Caco-2 (cell line): ENCODE measurements around the gene RBM42. TPM values are rescaled to one million over a fixed set of nuclear protein-coding genes. Genes with fewer than 3 reads are reported as not detected.

Source experiments
- BruUV-seq: library from RNA; stranded (reverse); fragments of 400-500 nt; replicated peaks from 2 replicates; lab custom pipeline; 2021; lab: Mats Ljungman, UMichigan
- CTCF ChIA-PET: fragments of 300-600 bp; sonication (Branson Sonifier 250); formaldehyde crosslinking; loops from one replicate; lab custom pipeline; 2022; ENCODE audit warnings: antibody characterized with exemption; lab: Charles Lee
- POLR2A ChIA-PET: fragments of 300-600 bp; sonication (Branson Sonifier 250); formaldehyde crosslinking; loops from one replicate; lab custom pipeline; 2022; ENCODE audit warnings: antibody characterized with exemption; lab: Charles Lee
- DNase-seq, 2 experiments: peaks; one replicate each; pipeline versions ENCODE4 v3.0.0 to v3.0.0-alpha.2; 2020 to 2022
- H3K27me3 ChIP-seq: replicated peaks from 2 replicates; pipeline ENCODE4 v1.6.0; 2011; ENCODE audit warnings: low read length; ENCODE audit not compliant: control insufficient read depth, insufficient read depth
- H3K36me3 ChIP-seq: 2 replicates; pipeline ENCODE4 v1.5.1; 2011; ENCODE audit warnings: low read length; ENCODE audit not compliant: control insufficient read depth, insufficient read depth
- H3K4me1 ChIP-seq: fragments of 250-450 bp; sonication (Bioruptor Pico); 2 replicates; pipeline ENCODE4 v1.5.1; 2020; ENCODE audit warnings: mild to moderate bottlenecking
- H3K4me3 ChIP-seq: 2 replicates; pipeline ENCODE4 v1.5.1; 2011; ENCODE audit warnings: low read depth, mild to moderate bottlenecking, control low read depth, low read length
- H3K9me3 ChIP-seq: fragments of 250-450 bp; sonication (Bioruptor Pico); 2 replicates; pipeline ENCODE4 v1.5.1; 2020; ENCODE audit warnings: mild to moderate bottlenecking, moderate library complexity
- H3K27ac Mint-ChIP-seq: one replicate; pipeline ENCODE4 v1.8.0; 2022; ENCODE audit warnings: mixed read lengths; ENCODE audit not compliant: unreplicated experiment
- H3K27me3 Mint-ChIP-seq: one replicate; pipeline ENCODE4 v1.8.0; 2022; ENCODE audit warnings: mixed read lengths; ENCODE audit not compliant: insufficient read depth, unreplicated experiment
- H3K36me3 Mint-ChIP-seq: one replicate; pipeline ENCODE4 v1.8.0; 2022; ENCODE audit warnings: mild to moderate bottlenecking, mixed read lengths; ENCODE audit not compliant: insufficient read depth, unreplicated experiment
- H3K4me1 Mint-ChIP-seq: one replicate; pipeline ENCODE4 v1.8.0; 2022; ENCODE audit warnings: low read depth, mixed read lengths; ENCODE audit not compliant: unreplicated experiment
- H3K4me3 Mint-ChIP-seq: one replicate; pipeline ENCODE4 v1.8.0; 2022; ENCODE audit warnings: mild to moderate bottlenecking, moderate library complexity, mixed read lengths; ENCODE audit not compliant: unreplicated experiment
- H3K9me3 Mint-ChIP-seq: one replicate; pipeline ENCODE4 v1.8.0; 2022; ENCODE audit warnings: mixed read lengths; ENCODE audit not compliant: unreplicated experiment
- intact Hi-C: fragments of 100-400 bp; cut with micrococcal nuclease; formaldehyde crosslinking; loops from one replicate; pipeline ENCODE4 v1.10.0; 2022; ENCODE audit not compliant: unreplicated experiment
- total RNA-seq: library from RNA; stranded (reverse); gene quantifications from 2 replicates; pipeline ENCODE4 v1.2.3, GENCODE V29; 2022
- TF ChIP-seq, protein P1 (sequence below), 2 experiments: fragments of 200-600 bp in 1 of 2; IDR thresholded peaks; 1 replicate in 1 of 2; 2 replicates in 1 of 2; pipeline versions ENCODE4 v1.5.1 to v1.8.0; 2011 to 2022; ENCODE audit warnings: antibody characterized with exemption in 1 of 2, control low read depth in 1 of 2, inconsistent platforms in 1 of 2, low read depth in 1 of 2, low read length in 1 of 2, mild to moderate bottlenecking in 1 of 2, moderate library complexity in 1 of 2; ENCODE audit not compliant: insufficient read depth in 1 of 2, severe bottlenecking in 1 of 2, unreplicated experiment in 1 of 2

The RBM42 gene
- total RNA-seq, 1 experiment from 2014 or later: 165 TPM

- intact Hi-C loops: no loop called here
- H3K4me3 Mint-ChIP-seq: no peak overlapping the region
- no peaks in the 10 kb centered on the region for H3K9me3 Mint-ChIP-seq
- no peak for DNase-seq
- ChIA-PET POLR2A (no interaction called here), CTCF (no interaction called here)
- Histone ChIP-seq H3K4me1 (no peaks in the 10 kb centered on the region), H3K9me3 (no peaks in the 10 kb centered on the region), H3K36me3 (peaks cover 9% of the 10 kb centered on the region), H3K27me3 (no peaks in the 10 kb centered on the region), H3K4me3 (no peak overlapping the region)
- no peak overlapping the region for H3K27ac Mint-ChIP-seq
- no peaks in the 10 kb centered on the region for H3K27me3 Mint-ChIP-seq
- H3K4me1 Mint-ChIP-seq: no peaks in the 10 kb centered on the region
- no TSS peak for BruUV-seq
- TF ChIP-seq, protein P1, sequence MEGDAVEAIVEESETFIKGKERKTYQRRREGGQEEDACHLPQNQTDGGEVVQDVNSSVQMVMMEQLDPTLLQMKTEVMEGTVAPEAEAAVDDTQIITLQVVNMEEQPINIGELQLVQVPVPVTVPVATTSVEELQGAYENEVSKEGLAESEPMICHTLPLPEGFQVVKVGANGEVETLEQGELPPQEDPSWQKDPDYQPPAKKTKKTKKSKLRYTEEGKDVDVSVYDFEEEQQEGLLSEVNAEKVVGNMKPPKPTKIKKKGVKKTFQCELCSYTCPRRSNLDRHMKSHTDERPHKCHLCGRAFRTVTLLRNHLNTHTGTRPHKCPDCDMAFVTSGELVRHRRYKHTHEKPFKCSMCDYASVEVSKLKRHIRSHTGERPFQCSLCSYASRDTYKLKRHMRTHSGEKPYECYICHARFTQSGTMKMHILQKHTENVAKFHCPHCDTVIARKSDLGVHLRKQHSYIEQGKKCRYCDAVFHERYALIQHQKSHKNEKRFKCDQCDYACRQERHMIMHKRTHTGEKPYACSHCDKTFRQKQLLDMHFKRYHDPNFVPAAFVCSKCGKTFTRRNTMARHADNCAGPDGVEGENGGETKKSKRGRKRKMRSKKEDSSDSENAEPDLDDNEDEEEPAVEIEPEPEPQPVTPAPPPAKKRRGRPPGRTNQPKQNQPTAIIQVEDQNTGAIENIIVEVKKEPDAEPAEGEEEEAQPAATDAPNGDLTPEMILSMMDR (IDR thresholded peaks at IDR 0.05; ENCODE audit: insufficient read depth in 1 of 2, low read depth in 1 of 2, low read length in 1 of 2, severe bottlenecking in 1 of 2, unreplicated experiment in 1 of 2): no peak
- peaks cover 83% of the 10 kb centered on the region for H3K36me3 Mint-ChIP-seq
Observed at GRCh38 chr19:35656700-35657099, 27.9 kb downstream of the RBM42 start.

DNA sequence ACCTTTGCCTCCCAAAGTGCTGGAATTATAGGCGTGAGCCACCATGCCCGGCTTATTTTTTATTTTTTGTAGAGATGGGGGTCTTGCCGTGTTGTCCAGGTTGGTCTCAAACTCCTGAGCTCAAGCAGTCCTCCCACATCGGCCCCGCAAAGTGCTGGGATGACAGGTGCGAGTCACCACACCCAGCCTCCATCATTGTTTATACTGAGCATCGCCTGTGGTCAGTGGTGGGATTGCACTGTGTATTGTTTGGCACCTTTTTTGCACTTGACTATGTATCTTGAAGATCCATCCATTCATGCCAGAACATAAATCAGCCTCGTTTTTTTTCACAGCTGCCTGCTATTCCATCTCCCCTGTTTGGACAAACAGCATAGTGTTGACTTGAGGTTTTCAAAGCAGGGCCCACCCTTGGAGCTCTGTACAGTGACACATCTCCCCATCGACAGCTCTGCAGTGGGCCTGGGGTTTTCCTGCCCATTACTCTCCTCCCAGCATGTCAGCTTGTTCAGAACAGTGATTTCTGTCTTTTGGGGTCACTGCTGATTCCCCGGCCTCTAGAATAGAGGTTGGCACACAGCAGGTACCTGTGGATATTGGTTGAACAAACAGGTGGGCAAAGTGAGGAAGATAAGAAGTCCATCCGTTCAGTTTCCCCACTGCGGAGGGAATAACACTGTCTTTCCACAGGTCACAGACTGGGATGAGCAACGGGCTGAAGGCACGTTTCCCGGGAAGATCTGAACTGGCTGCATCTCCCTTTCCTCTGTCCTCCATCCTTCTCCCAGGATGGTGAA, 29.3 kb downstream of the RBM42 start:
- Histone ChIP-seq H3K27me3 (no peaks in the 10 kb centered on the region), H3K9me3 (no peaks in the 10 kb centered on the region), H3K4me1 (no peaks in the 10 kb centered on the region), H3K36me3 (peaks cover 9% of the 10 kb centered on the region), H3K4me3 (no peak overlapping the region)
- Mint-ChIP-seq H3K36me3 (peaks cover 81% of the 10 kb centered on the region), H3K27me3 (no peaks in the 10 kb centered on the region), H3K9me3 (no peaks in the 10 kb centered on the region), H3K4me1 (no peaks in the 10 kb centered on the region), H3K4me3 (no peak overlapping the region), H3K27ac (no peak overlapping the region)
- intact Hi-C loops: no loop called here
- CTCF ChIA-PET: no interaction called here
- no peak for DNase-seq
- POLR2A ChIA-PET: interaction anchor here (1.1 kb wide), 1 partner anchor 10 kb away, joined by 4 read pairs; the partner anchor contains the start of gene COX6B1
- TF ChIP-seq, protein P1 (IDR thresholded peaks at IDR 0.05; ENCODE audit: insufficient read depth in 1 of 2, low read depth in 1 of 2, low read length in 1 of 2, severe bottlenecking in 1 of 2, unreplicated experiment in 1 of 2): peak; percentile 21 to 40
- no TSS peak for BruUV-seq

GRCh38 chr19:35661995-35662340, 33.1 kb downstream of the RBM42 start:
- Histone ChIP-seq H3K9me3 (no peaks in the 10 kb centered on the region), H3K36me3 (peaks cover 5% of the 10 kb centered on the region), H3K27me3 (no peaks in the 10 kb centered on the region), H3K4me1 (no peaks in the 10 kb centered on the region), H3K4me3 (no peak overlapping the region)
- Mint-ChIP-seq H3K9me3 (no peaks in the 10 kb centered on the region), H3K27me3 (no peaks in the 10 kb centered on the region), H3K27ac (no peak overlapping the region), H3K36me3 (peaks cover 50% of the 10 kb centered on the region), H3K4me1 (no peaks in the 10 kb centered on the region), H3K4me3 (no peak overlapping the region)
- no peak for DNase-seq
- TF ChIP-seq, protein P1 (IDR thresholded peaks at IDR 0.05; ENCODE audit: insufficient read depth in 1 of 2, low read depth in 1 of 2, low read length in 1 of 2, severe bottlenecking in 1 of 2, unreplicated experiment in 1 of 2): no peak
- intact Hi-C loops: loop anchor here (2.0 kb wide), 1 partner anchor 17 kb away; no protein-coding TSS in a partner anchor
- BruUV-seq: no TSS peak
- POLR2A ChIA-PET: interaction anchor here (1.1 kb wide), 1 partner anchor 17 kb away, joined by 11 read pairs; no protein-coding TSS in a partner anchor
- CTCF ChIA-PET: no interaction called here
